Nucleus accumbens (tissue), 56 donors: Measurements from ENCODE around the gene CNTNAP3.
"Not testable (repeated sequence)": the region's sequence is repeated elsewhere in the genome, so short reads cannot be mapped to it uniquely, and the experiment has no call there.

ENCODE experiments used
- DNase-seq, 56 donors: peaks; one replicate each; lab custom pipeline; 2025; lab: John Stamatoyannopoulos, UW

The CNTNAP3 gene

GRCh38 chr9:39287980-39288379 is at the start of gene CNTNAP3:
Gene CNTNAP3, minus strand, starts transcription at chr9:39288167. Its CDS starts 103 bp downstream, at chr9:39288064.
- DNase-seq, result not testable (repeated sequence)

- DNase-seq, result not testable (repeated sequence)
Observed at GRCh38 chr9:39279995-39280394, 8.0 kb downstream of the CNTNAP3 start.

- not testable (repeated sequence) for DNase-seq
Observed at GRCh38 chr9:39242513-39242912, 45.5 kb downstream of the CNTNAP3 start.

GRCh38 chr9:39232130-39232991 is 55.6 kb downstream of the CNTNAP3 start:
- DNase-seq, result not testable (repeated sequence)

- not testable (repeated sequence) for DNase-seq
Observed at GRCh38 chr9:39215976-39216375, 72.0 kb downstream of the CNTNAP3 start.

GRCh38 chr9:39209773-39210172 is 78.2 kb downstream of the CNTNAP3 start:
- DNase-seq, result not testable (repeated sequence)

- not testable (repeated sequence) for DNase-seq
Observed at GRCh38 chr9:39206643-39207042, 81.3 kb downstream of the CNTNAP3 start.

GRCh38 chr9:39205842-39206241 is 82.1 kb downstream of the CNTNAP3 start:
- DNase-seq, result not testable (repeated sequence)

GRCh38 chr9:39200412-39200811 is 87.6 kb downstream of the CNTNAP3 start:
- not testable (repeated sequence) for DNase-seq

- not testable (repeated sequence) for DNase-seq
Observed at GRCh38 chr9:39198000-39198709, 89.8 kb downstream of the CNTNAP3 start.

GRCh38 chr9:39171370-39171769 is 116.6 kb downstream of the CNTNAP3 start:
- not testable (repeated sequence) for DNase-seq

GRCh38 chr9:39157714-39158113 is 130.3 kb downstream of the CNTNAP3 start:
- DNase-seq, result not testable (repeated sequence)

- not testable (repeated sequence) for DNase-seq
Observed at GRCh38 chr9:39132826-39133552, 155.0 kb downstream of the CNTNAP3 start.

GRCh38 chr9:39121401-39121800 is 166.6 kb downstream of the CNTNAP3 start:
- DNase-seq, result not testable (repeated sequence)

- DNase-seq, result not testable (repeated sequence)
Observed at GRCh38 chr9:39111746-39112145, 176.2 kb downstream of the CNTNAP3 start.

- no peak for DNase-seq
Observed at GRCh38 chr9:39108145-39108544, 179.8 kb downstream of the CNTNAP3 start.

GRCh38 chr9:39097208-39097607 is 190.8 kb downstream of the CNTNAP3 start:
- DNase-seq, result not testable (repeated sequence)

- DNase-seq, result not testable (repeated sequence)
Observed at GRCh38 chr9:39085311-39085710, 202.7 kb downstream of the CNTNAP3 start.

GRCh38 chr9:39082574-39082973 is 205.4 kb downstream of the CNTNAP3 start:
- DNase-seq, result not testable (repeated sequence)

- not testable (repeated sequence) for DNase-seq
Observed at GRCh38 chr9:39080081-39080480, 207.9 kb downstream of the CNTNAP3 start.
